HEK293T (cell line): ENCODE data around the gene HOXD9.

Experiments used
- ARNT ChIP-seq: fragments of 450-650 bp; IDR thresholded peaks from 2 replicates; pipeline ENCODE4 v1.6.1; 2017; ENCODE audit warnings: mild to moderate bottlenecking
- SP1 ChIP-seq: fragments of 450-650 bp; IDR thresholded peaks from 2 replicates; pipeline ENCODE4 v1.6.1; 2017

- TF ChIP-seq SP1 (no peak), ARNT (no peak)
These were observed 16.6 kb downstream of the HOXD9 start for GRCh38 chr2:176138923-176139660.
